ENCODE measurements around the gene STK11.

STK11 gene

GRCh38 chr19:1252821-1253513 lies 47.4 kb downstream of the STK11 start:
- in situ Hi-C loops (cut with HindIII; ENCODE audit: low sequenced_read_pairs): no loop called here
- H3K4me3 ChIP-seq (ENCODE audit: low read depth, low read length): peak overlapping the region; percentile 77
- DNase-seq (ENCODE audit: low read depth): peak; percentile 88
- peak; percentile 11 for TF ChIP-seq CTCF (IDR thresholded peaks at IDR 0.05; ENCODE audit: low read depth, low read length, missing control alignments)

- no peak for DNase-seq (ENCODE audit: low read depth)
- in situ Hi-C loops (cut with HindIII; ENCODE audit: low sequenced_read_pairs): no loop called here
Measured at GRCh38 chr19:1253514-1254080, 48.0 kb downstream of the STK11 start.

GRCh38 chr19:1254081-1254527 lies 48.5 kb downstream of the STK11 start:
- in situ Hi-C loops (cut with HindIII; ENCODE audit: low sequenced_read_pairs): no loop called here
- no peak for TF ChIP-seq CTCF (IDR thresholded peaks at IDR 0.05; ENCODE audit: low read depth, low read length, missing control alignments)

More at GRCh38 chr19:1253514-1254080, 48.0 kb downstream of the STK11 start:
- H3K4me3 ChIP-seq (ENCODE audit: low read depth, low read length): peak overlapping the region; percentile 77
- no peak for TF ChIP-seq CTCF (IDR thresholded peaks at IDR 0.05; ENCODE audit: low read depth, low read length, missing control alignments)

GRCh38 chr19:1254530-1255185 lies 49.1 kb downstream of the STK11 start:
- in situ Hi-C loops (cut with HindIII; ENCODE audit: low sequenced_read_pairs): no loop called here
- H3K4me3 ChIP-seq (ENCODE audit: low read depth, low read length): no peak overlapping the region
- no peak for DNase-seq (ENCODE audit: low read depth)
- no peak for TF ChIP-seq CTCF (IDR thresholded peaks at IDR 0.05; ENCODE audit: low read depth, low read length, missing control alignments)

More at GRCh38 chr19:1254081-1254527, 48.5 kb downstream of the STK11 start:
- DNase-seq (ENCODE audit: low read depth): no peak
- H3K4me3 ChIP-seq (ENCODE audit: low read depth, low read length): peak overlapping the region; percentile 77

GRCh38 chr19:1255186-1256161 lies 49.9 kb downstream of the STK11 start:
- no peak for DNase-seq (ENCODE audit: low read depth)
- TF ChIP-seq CTCF (IDR thresholded peaks at IDR 0.05; ENCODE audit: low read depth, low read length, missing control alignments): no peak
- in situ Hi-C loops (cut with HindIII; ENCODE audit: low sequenced_read_pairs): no loop called here
- no peak overlapping the region for H3K4me3 ChIP-seq (ENCODE audit: low read depth, low read length)
